ENCODE data around the gene FAS. TPM values are rescaled to one million over a fixed set of nuclear protein-coding genes. Genes with fewer than 3 reads are reported as not detected.

The FAS gene
- total RNA-seq, 4 donors from 2014 or later = 15.0 to 27.5 (median 19.6) TPM

GRCh38 chr10:88995156-88995876 lies 4.7 kb downstream of the FAS start:
- no peak for TF ChIP-seq POLR2A (IDR thresholded peaks at IDR 0.05)
- TF ChIP-seq POLR2AphosphoS5 (IDR thresholded peaks at IDR 0.05) = no peak
- TF ChIP-seq EP300 (IDR thresholded peaks at IDR 0.05) = no peak
- no peak for TF ChIP-seq CTCF (IDR thresholded peaks at IDR 0.05)
- Histone ChIP-seq H3K27ac (peak overlapping the region in 3 of 4 donors; percentile 2 to 53 (median 11)), H3K4me1 (peaks cover 0 to 50% (median 4%) of the 10 kb centered on the region in 3 donors), H3K4me3 (peak overlapping the region in 1 of 2 donors; percentile 3), H3K36me3 (no peaks in the 10 kb centered on the region), H3K27me3 (no peaks in the 10 kb centered on the region), H3K9me3 (no peaks in the 10 kb centered on the region)
- 79 to 83% methylated on average over 1 to 7 of the region's 7 CpGs for WGBS, 2 donors (ENCODE audit: low coverage in 1 of 2)
- no peak for ATAC-seq

GRCh38 chr10:88996927-88997326 lies 6.3 kb downstream of the FAS start:
- TF ChIP-seq CTCF (IDR thresholded peaks at IDR 0.05) (no peak), POLR2A (IDR thresholded peaks at IDR 0.05) (no peak), EP300 (IDR thresholded peaks at IDR 0.05) (no peak), POLR2AphosphoS5 (IDR thresholded peaks at IDR 0.05) (no peak)
- Histone ChIP-seq H3K27ac (peak overlapping the region in 1 of 4 donors; percentile 32), H3K4me1 (peaks cover 4 to 58% (median 5%) of the 10 kb centered on the region in 3 donors), H3K4me3 (no peak overlapping the region), H3K36me3 (no peaks in the 10 kb centered on the region), H3K9me3 (no peaks in the 10 kb centered on the region), H3K27me3 (no peaks in the 10 kb centered on the region)
- 80 to 100% methylated on average over 1 of the region's 1 CpG for WGBS, 2 donors (ENCODE audit: low coverage in 1 of 2)
- no peak for ATAC-seq

GRCh38 chr10:88999625-89000024 lies 9.0 kb downstream of the FAS start:
- peaks cover 0 to 16% of the 10 kb centered on the region in 2 donors for H3K36me3 ChIP-seq
- peak; percentile 25 for ATAC-seq
- WGBS, 2 donors (ENCODE audit: low coverage in 1 of 2) = 33 to 40% methylated on average over 1 of the region's 1 CpG
- H3K4me1 ChIP-seq = peaks cover 0 to 43% (median 10%) of the 10 kb centered on the region in 3 donors
- H3K4me3 ChIP-seq = peak overlapping the region in 1 of 2 donors; percentile 17
- no peaks in the 10 kb centered on the region for H3K9me3 ChIP-seq
- peak overlapping the region; percentile 34 to 70 (median 56) for H3K27ac ChIP-seq
- H3K27me3 ChIP-seq = no peaks in the 10 kb centered on the region
- TF ChIP-seq CTCF (IDR thresholded peaks at IDR 0.05) (no peak), EP300 (IDR thresholded peaks at IDR 0.05) (no peak), POLR2AphosphoS5 (IDR thresholded peaks at IDR 0.05) (no peak), POLR2A (IDR thresholded peaks at IDR 0.05) (no peak)

GRCh38 chr10:89001024-89001728 lies 10.6 kb downstream of the FAS start:
- peak overlapping the region in 3 of 4 donors; percentile 59 to 70 (median 59) for H3K27ac ChIP-seq

More at GRCh38 chr10:89001024-89001728, 10.6 kb downstream of the FAS start:
- no peaks in the 10 kb centered on the region for H3K9me3 ChIP-seq
- H3K36me3 ChIP-seq = peaks cover 0 to 21% of the 10 kb centered on the region in 2 donors
- 40 to 78% methylated on average over 5 of the region's 5 CpGs for WGBS, 2 donors (ENCODE audit: low coverage in 1 of 2)
- no peaks in the 10 kb centered on the region for H3K27me3 ChIP-seq
- no peak for TF ChIP-seq POLR2AphosphoS5 (IDR thresholded peaks at IDR 0.05)
- TF ChIP-seq POLR2A (IDR thresholded peaks at IDR 0.05) = no peak
- TF ChIP-seq EP300 (IDR thresholded peaks at IDR 0.05) = no peak
- no peak for TF ChIP-seq CTCF (IDR thresholded peaks at IDR 0.05)
- peak; percentile 23 for ATAC-seq
- H3K4me3 ChIP-seq = peak overlapping the region in 1 of 2 donors; percentile 20
- H3K4me1 ChIP-seq = peaks cover 0 to 32% (median 10%) of the 10 kb centered on the region in 3 donors
